Stimulated activated CD8-positive, alpha-beta memory T cell treated with anti-CD3 and anti-CD28 coated beads, Interleukin-4, amount 100 ng/mL, for 48 hours (primary cell): ENCODE data around the gene NEDD4L.

Experiments used
- DNase-seq: peaks from one replicate; pipeline ENCODE4 v3.0.0-alpha.2; 2020

NEDD4L gene

GRCh38 chr18:58334061-58334460 is 290.0 kb downstream of the NEDD4L start:
- no peak for DNase-seq

DNA sequence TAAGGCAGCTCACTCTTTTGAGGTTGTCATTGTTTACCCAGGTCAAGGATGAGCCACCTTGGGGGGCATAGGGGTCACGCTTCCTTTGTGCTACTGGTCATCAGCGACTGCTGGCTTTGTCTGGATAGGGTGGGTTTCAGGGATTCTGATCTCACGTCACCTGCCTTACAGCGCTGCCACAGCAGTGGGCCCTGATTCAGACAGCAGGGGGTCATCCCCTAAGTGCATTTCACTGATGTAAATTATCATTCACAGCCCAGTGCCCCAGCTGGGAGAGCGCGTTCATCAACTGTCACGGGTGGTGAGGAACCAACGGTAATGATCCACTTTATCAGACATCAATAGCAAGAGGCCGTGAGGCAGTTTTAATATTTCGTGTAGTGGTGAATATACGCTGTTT is 291.2 kb downstream of the NEDD4L start:
- no peak for DNase-seq

DNA sequence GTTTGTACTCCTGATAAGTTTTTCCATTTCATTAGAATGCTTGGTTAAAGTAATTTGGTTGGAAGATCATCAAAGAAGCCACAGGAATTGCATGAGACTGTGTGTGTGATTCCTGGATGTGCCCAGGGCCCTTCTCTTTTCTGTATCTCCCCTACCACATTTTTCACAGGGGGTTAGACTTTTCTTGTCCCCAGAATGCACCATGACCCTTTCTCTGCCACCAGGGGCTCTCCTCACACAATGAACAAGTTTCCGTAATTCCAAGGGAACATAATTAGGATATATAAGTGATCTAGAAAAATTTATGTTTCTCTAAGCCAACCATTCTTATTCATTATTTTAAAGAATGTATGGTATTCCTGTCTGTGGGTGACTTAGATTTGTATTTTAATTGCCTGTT is 291.8 kb downstream of the NEDD4L start:
- DNase-seq = no peak

DNA sequence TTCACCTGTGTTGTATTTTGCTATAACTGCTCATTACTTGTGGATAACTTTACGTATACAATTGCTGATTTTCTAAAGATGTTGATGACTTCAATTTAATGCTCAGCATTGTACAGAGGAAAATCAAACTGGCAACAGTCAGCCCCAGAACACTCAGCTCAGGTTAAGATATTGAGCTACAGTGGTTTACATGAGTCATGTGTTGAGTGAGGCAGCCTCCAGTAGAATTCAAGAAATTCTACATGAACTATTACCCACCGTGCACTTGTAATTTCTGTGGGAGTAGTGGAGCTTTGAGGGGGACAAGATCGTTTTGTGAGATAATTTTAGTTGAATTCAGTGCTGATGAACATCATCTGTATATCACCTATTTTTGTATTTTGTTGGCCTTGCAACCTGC is 292.6 kb downstream of the NEDD4L start:
- DNase-seq = no peak

DNA sequence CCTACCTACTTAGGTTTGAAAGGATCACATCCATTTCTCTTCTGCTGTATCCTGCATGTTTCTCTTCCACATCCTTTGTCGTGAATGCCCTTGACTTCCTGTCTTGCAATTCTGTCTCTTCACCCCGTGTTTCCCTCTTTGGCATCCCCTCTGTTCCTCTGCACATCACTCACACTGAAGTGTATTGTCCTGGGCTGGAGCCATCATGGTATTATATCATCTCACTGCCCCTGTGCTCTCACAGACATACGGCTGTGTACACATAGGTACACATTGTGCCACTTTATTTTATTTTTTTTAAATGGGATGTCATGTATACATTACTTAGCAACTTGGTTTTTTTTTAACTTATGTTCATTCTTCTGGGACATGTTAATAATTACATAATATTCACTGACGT is 293.3 kb downstream of the NEDD4L start:
- no peak for DNase-seq

- no peak for DNase-seq
Observed at GRCh38 chr18:58337686-58338085, 293.7 kb downstream of the NEDD4L start.

DNA sequence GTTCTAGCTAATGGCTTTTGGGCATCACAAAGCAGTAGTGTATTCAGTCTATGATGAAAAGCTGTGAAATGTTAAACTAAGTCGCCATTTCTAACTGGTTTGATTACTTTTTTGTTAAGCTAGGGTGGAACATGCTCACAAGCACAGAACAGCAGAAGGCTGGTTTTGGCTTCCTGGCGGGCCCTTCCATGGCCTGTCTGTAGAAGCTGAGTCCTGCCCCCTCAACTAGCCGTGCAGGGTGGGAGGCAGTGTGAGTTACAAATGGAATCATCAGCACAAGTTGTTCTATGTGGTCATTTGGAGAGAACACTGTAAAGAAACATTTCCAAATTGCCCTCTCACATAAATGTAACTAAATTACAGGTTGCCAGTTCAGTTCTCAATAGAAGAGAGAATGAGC is 294.1 kb downstream of the NEDD4L start:
- no peak for DNase-seq

DNA sequence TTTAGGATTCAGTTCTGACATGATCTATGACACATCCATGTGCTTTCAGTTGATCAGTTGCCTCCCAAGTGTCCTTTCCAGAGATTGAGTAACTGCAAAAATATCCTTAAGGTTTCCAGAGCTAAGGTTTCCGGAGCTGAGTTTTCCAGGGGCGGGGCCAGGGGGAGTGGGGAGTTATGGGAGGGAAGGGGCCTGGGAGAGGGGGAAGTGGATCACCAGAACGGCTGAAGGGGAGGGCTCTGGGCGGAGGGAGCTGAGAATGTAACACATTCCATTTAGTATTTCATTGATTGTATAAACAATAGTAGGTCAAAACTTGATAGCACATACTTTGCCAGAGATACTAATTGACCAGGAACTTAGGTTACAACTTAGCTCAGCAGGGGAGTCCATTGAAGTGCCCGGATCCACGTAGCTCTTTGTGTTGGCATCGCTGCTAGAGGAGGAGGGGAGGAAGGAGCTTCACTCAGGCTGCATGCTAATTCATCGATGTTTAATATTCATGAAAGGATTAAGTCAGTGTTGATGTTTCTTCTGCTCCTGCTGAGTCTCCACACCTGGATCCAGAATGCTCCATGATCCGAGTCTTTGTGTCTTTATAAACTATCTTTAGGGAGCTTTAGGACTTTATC is 295.1 kb downstream of the NEDD4L start:
- no peak for DNase-seq

GRCh38 chr18:58339890-58340289 is 295.9 kb downstream of the NEDD4L start:
- DNase-seq = no peak

DNA sequence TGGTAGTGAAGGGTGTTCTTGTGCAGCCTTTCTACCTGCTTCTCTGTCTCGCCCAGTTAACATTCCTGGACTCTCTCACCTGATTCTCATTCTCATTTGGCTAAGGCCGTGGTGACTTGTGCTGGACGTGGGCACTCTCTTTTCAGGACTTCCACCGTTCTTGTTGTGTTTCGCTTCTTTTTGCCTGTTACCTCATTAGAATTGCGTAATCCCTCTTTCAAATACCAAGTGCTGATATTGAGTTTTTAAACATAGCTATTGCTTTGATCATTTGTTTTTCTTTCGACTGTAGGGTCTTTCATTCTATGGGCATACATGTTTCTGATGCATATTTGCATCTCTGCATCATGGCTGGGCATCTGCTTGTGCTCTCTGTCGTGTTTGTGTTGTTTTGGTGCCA is 297.9 kb downstream of the NEDD4L start:
- DNase-seq = no peak

DNA sequence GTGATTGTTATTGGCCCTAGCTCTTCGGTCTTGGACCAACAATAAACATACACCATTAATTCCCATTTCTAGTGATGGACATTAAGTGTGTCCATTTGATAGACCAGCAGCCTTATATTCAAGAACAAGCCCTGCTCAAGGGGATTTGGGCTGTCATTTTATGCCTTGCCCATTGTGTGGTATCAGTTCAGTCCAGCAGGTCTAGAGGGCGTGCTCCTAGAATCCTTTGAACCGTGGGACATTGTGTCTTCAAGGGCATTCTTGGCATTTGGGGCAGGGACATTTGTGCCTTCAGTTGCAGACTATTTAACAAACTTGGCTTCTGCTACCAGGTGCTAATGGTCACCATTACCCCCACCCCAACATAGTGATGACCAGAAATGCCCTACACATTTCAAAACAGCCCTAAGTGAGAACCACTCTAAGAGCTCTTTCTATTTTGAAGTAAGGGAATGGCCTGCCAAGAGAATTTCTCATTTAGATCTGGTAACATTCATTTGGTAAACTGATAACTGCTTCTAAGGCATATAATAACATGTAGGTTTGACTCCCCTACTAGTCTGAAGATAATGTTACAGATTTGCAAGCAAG is 300.1 kb downstream of the NEDD4L start:
- DNase-seq = no peak

GRCh38 chr18:58344861-58345463 is 300.9 kb downstream of the NEDD4L start:
- no peak for DNase-seq

DNA sequence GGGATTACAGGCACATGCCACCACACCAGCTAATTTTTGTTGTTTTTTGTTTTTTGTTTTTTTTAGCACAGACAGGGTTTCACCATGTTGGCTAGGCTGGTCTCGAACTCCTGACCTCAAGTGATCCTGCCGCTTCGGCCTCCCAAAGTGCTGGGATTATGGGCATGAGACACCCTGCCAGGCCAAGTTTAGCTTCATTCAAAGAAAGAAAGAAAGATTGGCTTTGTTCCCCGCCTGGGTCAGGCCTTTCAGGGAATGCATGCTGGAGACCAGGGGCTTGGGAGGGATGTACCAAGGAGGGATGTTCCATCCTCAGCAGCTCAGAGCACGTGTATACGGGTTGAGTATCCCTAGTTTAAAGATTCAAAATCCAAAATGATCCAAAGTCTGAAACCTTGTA is 301.8 kb downstream of the NEDD4L start:
- no peak for DNase-seq

DNA sequence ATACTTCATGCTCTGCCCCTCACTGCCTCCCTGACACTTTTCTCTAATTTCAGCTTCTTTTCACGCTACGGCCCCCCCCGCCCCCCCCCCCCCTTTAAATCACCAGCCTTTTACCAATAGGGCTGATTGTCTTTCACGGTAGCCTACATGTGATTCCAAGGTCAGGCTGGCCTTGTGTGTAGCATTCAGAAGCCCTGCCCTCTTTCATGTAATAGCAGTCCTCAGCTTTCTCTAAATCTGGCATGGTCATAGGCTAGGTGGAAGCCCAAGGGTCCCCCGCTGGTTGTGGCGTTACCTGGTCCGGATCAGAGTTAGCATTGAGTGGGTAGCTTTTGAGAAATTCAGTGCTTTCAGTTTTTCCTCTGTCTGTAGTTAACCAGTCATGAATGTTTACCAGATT is 303.1 kb downstream of the NEDD4L start:
- no peak for DNase-seq

- DNase-seq = no peak
Observed at GRCh38 chr18:58348517-58348916, 304.5 kb downstream of the NEDD4L start.

GRCh38 chr18:58348951-58349350 is 304.9 kb downstream of the NEDD4L start:
- DNase-seq = no peak

- DNase-seq = no peak
Observed at GRCh38 chr18:58349650-58350049, 305.6 kb downstream of the NEDD4L start.

DNA sequence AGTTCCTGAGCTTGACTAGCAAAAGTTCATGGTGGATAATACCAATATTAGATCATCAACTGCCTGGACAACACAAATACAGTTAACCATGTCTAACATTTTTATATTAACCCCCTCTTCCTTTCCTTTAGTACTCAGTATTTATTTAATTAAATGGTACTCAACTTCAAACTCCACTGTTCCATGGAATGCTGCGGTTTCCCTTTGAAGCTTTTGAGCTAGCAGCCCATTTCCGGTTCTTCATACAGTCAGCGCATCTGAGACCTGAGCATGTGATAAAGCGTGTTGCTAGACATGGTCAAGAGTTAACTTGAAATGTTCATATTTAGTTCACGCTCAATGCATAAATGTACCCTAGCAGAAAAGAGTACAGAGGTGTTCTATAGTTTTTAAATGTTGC is 306.5 kb downstream of the NEDD4L start:
- DNase-seq = no peak

- no peak for DNase-seq
Observed at GRCh38 chr18:58351776-58352175, 307.8 kb downstream of the NEDD4L start.

- no peak for DNase-seq
Observed at GRCh38 chr18:58353581-58353980, 309.6 kb downstream of the NEDD4L start.

GRCh38 chr18:58354051-58354450 is 310.0 kb downstream of the NEDD4L start:
- no peak for DNase-seq

DNA sequence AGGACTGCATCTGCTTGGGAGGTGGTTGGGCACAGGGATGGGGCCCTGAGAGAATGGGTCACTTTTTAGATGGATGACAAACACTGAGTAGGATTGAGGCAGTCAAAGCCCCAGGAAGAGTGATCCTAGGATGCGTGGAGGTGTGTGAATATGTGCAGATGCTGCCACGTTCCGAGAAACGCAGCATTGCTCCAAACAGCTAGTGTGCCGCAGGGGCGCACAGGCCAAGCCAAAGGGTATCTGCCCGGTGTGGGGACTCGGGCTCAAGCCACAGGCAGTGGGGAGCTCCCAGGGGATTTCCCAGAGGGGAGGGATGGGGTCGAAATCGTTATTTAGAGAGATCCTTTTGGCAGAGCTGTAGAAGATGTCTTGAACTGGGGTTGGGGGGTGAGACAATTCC is 310.8 kb downstream of the NEDD4L start:
- no peak for DNase-seq

DNA sequence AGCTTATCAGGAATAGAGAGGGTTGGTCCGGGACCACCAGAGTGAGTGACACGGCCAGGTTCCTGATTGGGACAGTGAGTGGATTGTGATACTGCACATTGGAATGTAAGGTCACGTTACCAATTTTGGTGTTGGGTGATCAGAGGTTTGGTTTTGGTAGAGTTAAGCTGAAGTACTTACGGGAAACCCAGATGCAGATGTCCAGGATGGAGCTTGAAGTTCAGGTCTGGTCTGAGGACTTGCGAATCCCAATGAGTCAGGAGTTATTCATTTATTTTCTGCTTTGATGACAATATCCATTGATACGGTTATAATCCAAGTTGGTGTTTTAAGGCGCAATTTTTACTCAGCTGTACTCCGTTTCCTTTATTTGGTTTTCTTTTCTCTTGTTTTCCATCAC is 311.2 kb downstream of the NEDD4L start:
- no peak for DNase-seq

DNA sequence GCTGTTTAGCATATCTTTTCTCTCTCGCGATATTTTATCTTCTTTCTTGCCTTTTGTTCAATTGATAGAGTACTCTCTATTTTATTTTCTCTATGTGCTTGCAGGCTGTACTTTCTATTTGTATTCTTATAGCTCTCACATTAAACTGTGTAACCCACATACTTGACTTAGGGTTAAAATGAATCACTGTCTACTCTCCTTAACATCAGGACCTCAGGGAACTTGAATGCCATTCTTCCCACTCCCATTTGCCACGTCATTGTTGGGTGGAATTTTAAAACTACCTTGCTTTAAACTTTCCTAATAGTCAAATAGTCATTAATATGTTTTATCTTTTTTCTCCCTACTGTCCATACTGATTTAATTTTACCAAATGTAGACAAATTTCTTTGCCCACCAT is 315.2 kb downstream of the NEDD4L start:
- no peak for DNase-seq

GRCh38 chr18:58359620-58360019 is 315.6 kb downstream of the NEDD4L start:
- no peak for DNase-seq
